HCT116 (cell line): ENCODE results near the gene NHSL1. TPM values are rescaled to one million over a fixed set of nuclear protein-coding genes. Genes with fewer than 3 reads are reported as not detected.

ENCODE experiments used
- ATAC-seq: fragments of 200-7000 bp; cut with Tn5 transposase; 2 replicates; pipeline ENCODE4 v1.9.1; 2020; ENCODE audit warnings: mild to moderate bottlenecking, moderate library complexity
- BruUV-seq: library from RNA; stranded (reverse); fragments of 400-500 nt; replicated peaks from 2 replicates; lab custom pipeline; 2021; lab: Mats Ljungman, UMichigan
- CTCF ChIA-PET: fragments of 300-600 bp; sonication (Branson Sonifier 250); formaldehyde crosslinking; loops from one replicate; lab custom pipeline; 2021; ENCODE audit warnings: antibody characterized with exemption; lab: Charles Lee
- POLR2A ChIA-PET: fragments of 300-600, 350-600 bp; sonication (Branson Sonifier 250); formaldehyde crosslinking; loops from one replicate; lab custom pipeline; 2021; ENCODE audit warnings: antibody characterized with exemption; lab: Charles Lee
- RAD21 ChIA-PET, 2 experiments: fragments of 300-600 bp; sonication (Branson Sonifier 250); formaldehyde crosslinking; loops; one replicate each; lab custom pipeline; 2023; ENCODE audit warnings: low total read pairs in 2 of 2; ENCODE audit not compliant: uncharacterized antibody in 2 of 2, unreplicated experiment in 2 of 2, low non-redundant PET in 1 of 2; lab: Charles Lee
- DNase-seq: peaks from one replicate; pipeline ENCODE4 v3.0.0-alpha.2; 2010; ENCODE audit warnings: low read depth, low spot score
- H2AFZ ChIP-seq: fragments of 200-600 bp; shearing (Covaris generic), sonication (generic); 2 replicates; pipeline ENCODE4 v1.6.1; 2017; ENCODE audit warnings: low read depth, mixed run types, mixed read lengths, antibody characterized with exemption, low read length; ENCODE audit not compliant: poor library complexity, severe bottlenecking
- H3K27ac ChIP-seq: 2 replicates; pipeline ENCODE4 v1.5.1; 2012; ENCODE audit warnings: low read depth, low read length
- H3K27me3 ChIP-seq: fragments of 200-600 bp; sonication (generic); 2 replicates; pipeline ENCODE4 v1.6.1; 2016; ENCODE audit warnings: mixed run types, low read length, mixed read lengths; ENCODE audit not compliant: insufficient read depth
- H3K36me3 ChIP-seq, 2 experiments: fragments of 200-500 bp in 1 of 2; fragments of 200-600 bp in 1 of 2; sonication (Bioruptor generic) in 1 of 2; sonication (generic) in 1 of 2; 2 replicates each; pipeline versions ENCODE4 v1.5.1 to v1.6.1; 2014 to 2016; ENCODE audit warnings: low read length in 2 of 2, inconsistent platforms in 1 of 2, mixed read lengths in 1 of 2, mixed run types in 1 of 2; ENCODE audit not compliant: insufficient read depth in 2 of 2, control insufficient read depth in 1 of 2
- H3K4me1 ChIP-seq, 2 experiments: fragments of 200-600 bp in 1 of 2; sonication (generic) in 1 of 2; 2 replicates each; pipeline versions ENCODE4 v1.5.1 to v1.6.1; 2012 to 2017; ENCODE audit warnings: low read length in 2 of 2, inconsistent platforms in 1 of 2, mild to moderate bottlenecking in 1 of 2, mixed read lengths in 1 of 2, mixed run types in 1 of 2, moderate library complexity in 1 of 2; ENCODE audit not compliant: insufficient read depth in 2 of 2, control insufficient read depth in 1 of 2
- H3K4me2 ChIP-seq: fragments of 200-600 bp; sonication (generic); 2 replicates; pipeline ENCODE4 v1.6.1; 2017; ENCODE audit warnings: mixed run types, low read length, mixed read lengths
- H3K4me3 ChIP-seq, 2 experiments: fragments of 200-600 bp in 1 of 2; sonication (generic) in 1 of 2; replicated peaks in 1 of 2; 2 replicates each; pipeline ENCODE4 v1.5.1; 2011 to 2016; ENCODE audit warnings: low read length in 2 of 2, control low read depth in 1 of 2, low read depth in 1 of 2, mild to moderate bottlenecking in 1 of 2, mixed read lengths in 1 of 2, mixed run types in 1 of 2
- H3K79me2 ChIP-seq: fragments of 200-600 bp; sonication (generic); 2 replicates; pipeline ENCODE4 v1.6.1; 2017; ENCODE audit warnings: mild to moderate bottlenecking, mixed run types, low read length, moderate library complexity, mixed read lengths; ENCODE audit not compliant: insufficient read depth
- H3K9ac ChIP-seq: fragments of 200-600 bp; sonication (generic); 2 replicates; pipeline ENCODE4 v1.6.1; 2016; ENCODE audit warnings: low read length, mixed read lengths
- H3K9me2 ChIP-seq: fragments of 200-600 bp; sonication (generic), shearing (Covaris generic); 2 replicates; pipeline ENCODE4 v1.6.1; 2017; ENCODE audit warnings: mixed run types, mild to moderate bottlenecking, moderate library complexity; ENCODE audit not compliant: insufficient read depth
- H3K9me3 ChIP-seq, 2 experiments: fragments of 200-500 bp in 1 of 2; fragments of 200-600 bp in 1 of 2; sonication (Bioruptor generic) in 1 of 2; sonication (generic) in 1 of 2; 2 replicates each; pipeline ENCODE4 v1.6.1; 2014 to 2017; ENCODE audit warnings: low read length in 2 of 2, mixed read lengths in 2 of 2, inconsistent platforms in 1 of 2, low read depth in 1 of 2, mild to moderate bottlenecking in 1 of 2, mixed run types in 1 of 2, moderate library complexity in 1 of 2; ENCODE audit not compliant: control insufficient read depth in 1 of 2, insufficient read depth in 1 of 2
- H4K20me1 ChIP-seq: fragments of 200-600 bp; sonication (generic), shearing (Covaris generic); 2 replicates; pipeline ENCODE4 v1.6.1; 2017; ENCODE audit warnings: mixed run types, mild to moderate bottlenecking, moderate library complexity; ENCODE audit not compliant: insufficient read depth
- CTCF ChIP-seq, 3 experiments: fragments of 200-600 bp in 1 of 3; sonication (generic) in 1 of 3; IDR thresholded peaks in 2 of 3; conservative IDR thresholded peaks in 1 of 3; 2 replicates each; pipeline ENCODE4 v1.5.1; 2012 to 2017; ENCODE audit warnings: low read depth in 2 of 3, low read length in 2 of 3, antibody characterized with exemption in 1 of 3, borderline replicate concordance in 1 of 3, control low read depth in 1 of 3, mild to moderate bottlenecking in 1 of 3, mixed read lengths in 1 of 3, mixed run types in 1 of 3, moderate library complexity in 1 of 3; ENCODE audit not compliant: insufficient read depth in 1 of 3
- EGR1 ChIP-seq: IDR thresholded peaks from 2 replicates; pipeline ENCODE4 v1.6.1; 2012; ENCODE audit warnings: low read depth
- SIN3A ChIP-seq: IDR thresholded peaks from 2 replicates; pipeline ENCODE4 v1.6.1; 2012; ENCODE audit warnings: low read depth
- TCF7L2 ChIP-seq: IDR thresholded peaks from 2 replicates; pipeline ENCODE4 v1.7.0; 2011; ENCODE audit warnings: borderline replicate concordance, inconsistent platforms; ENCODE audit not compliant: insufficient read depth, insufficient read length; ENCODE audit errors: extremely low read depth
- ZNF274 ChIP-seq: fragments of 200-500 bp; sonication (Bioruptor generic); IDR thresholded peaks from 2 replicates; pipeline ENCODE4 v1.6.1; 2014; ENCODE audit warnings: mild to moderate bottlenecking, low read depth, low read length, inconsistent platforms
- intact Hi-C: fragments of 100-400 bp; cut with micrococcal nuclease; formaldehyde crosslinking; loops from 2 replicates; pipeline ENCODE4 v1.10.0; 2022
- total RNA-seq: library from RNA; stranded (reverse); gene quantifications from one replicate; pipeline ENCODE4 v1.2.1, GENCODE V29; 2021; ENCODE audit not compliant: unreplicated experiment
- TF ChIP-seq, protein P1 (sequence below): IDR thresholded peaks from 2 replicates; pipeline ENCODE4 v1.6.1; 2012
- TF ChIP-seq, protein P2 (sequence below): IDR thresholded peaks from 2 replicates; pipeline ENCODE4 v1.6.1; 2012

NHSL1 gene
- total RNA-seq, 1 experiment from 2014 or later, result 15.4 TPM

DNA sequence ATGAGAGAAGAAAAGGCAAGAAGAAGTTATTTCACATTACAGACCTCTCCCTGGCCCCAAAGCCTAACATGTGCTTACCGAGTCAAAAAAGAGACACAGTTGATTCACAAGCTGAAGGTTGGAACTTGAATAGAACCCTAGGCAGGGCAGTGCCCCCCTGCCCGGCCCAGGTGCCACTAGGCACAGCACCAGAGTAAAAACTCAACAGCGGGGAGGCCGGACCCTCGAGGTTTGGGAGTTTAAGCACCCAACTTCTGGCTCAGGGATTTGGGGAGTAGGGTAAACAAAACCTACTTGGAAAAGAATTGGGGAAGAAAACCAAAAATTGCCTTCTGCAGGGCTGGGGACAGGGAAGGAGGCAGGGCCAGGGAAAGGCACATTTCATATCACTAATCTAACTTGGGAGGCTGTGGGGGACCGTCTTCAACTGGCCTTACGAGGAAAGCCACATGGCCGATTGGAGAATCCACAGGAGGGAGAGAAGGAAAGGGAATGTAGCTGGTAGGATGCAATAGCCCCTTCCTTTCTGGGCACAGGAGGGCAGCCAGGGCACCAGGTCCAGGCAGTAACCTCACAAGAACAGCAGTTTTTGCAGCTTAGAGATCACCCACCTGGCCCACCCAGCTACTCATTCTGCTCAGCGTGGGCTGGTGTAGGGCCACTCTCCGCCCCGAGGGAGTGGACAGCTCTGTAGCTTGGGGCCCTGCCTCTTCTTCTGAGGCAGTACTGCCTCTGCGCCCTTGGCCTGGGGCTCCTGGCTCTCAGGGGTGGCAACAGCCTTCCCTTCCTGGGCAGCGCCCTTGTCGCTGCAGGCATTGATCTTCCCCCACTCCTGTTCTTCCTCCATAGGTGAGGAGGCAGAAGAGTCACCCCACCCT lies 97.1 kb downstream of the NHSL1 start:
- no peaks in the 10 kb centered on the region; the same call in 1 of the 2 replicates for H3K9me2 ChIP-seq
- ChIA-PET RAD21 (interaction anchor here in 1 of 2 experiments (0.7 kb wide), 1 partner anchor 161 kb away, joined by 4 read pairs; no protein-coding TSS in a partner anchor), CTCF (no interaction called here), POLR2A (interaction anchor here (0.6 kb wide), 1 partner anchor 826 kb away, joined by 4 read pairs; no protein-coding TSS in a partner anchor)
- H3K4me3 ChIP-seq, result no peak overlapping the region
- H2AFZ ChIP-seq, result no peak overlapping the region
- H3K4me2 ChIP-seq, result no peak overlapping the region
- peaks cover 8 to 20% of the 10 kb centered on the region in 2 experiments; a peak in 3 of 4 replicates for H3K4me1 ChIP-seq
- H3K9me3 ChIP-seq, result no peaks in the 10 kb centered on the region
- TF ChIP-seq TCF7L2, result no peak
- TF ChIP-seq CTCF (IDR thresholded peaks at IDR 0.05 in 2 of 3, conservative IDR thresholded peaks at IDR 0.05 in 1 of 3; ENCODE audit: borderline replicate concordance in 1 of 3, insufficient read depth in 1 of 3, low read depth in 2 of 3, low read length in 2 of 3), result no peak
- TF ChIP-seq, protein P1, sequence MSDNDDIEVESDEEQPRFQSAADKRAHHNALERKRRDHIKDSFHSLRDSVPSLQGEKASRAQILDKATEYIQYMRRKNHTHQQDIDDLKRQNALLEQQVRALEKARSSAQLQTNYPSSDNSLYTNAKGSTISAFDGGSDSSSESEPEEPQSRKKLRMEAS, result no peak
- no peak for TF ChIP-seq ZNF274
- no peak for TF ChIP-seq SIN3A
- no peak for TF ChIP-seq EGR1
- TF ChIP-seq, protein P2, sequence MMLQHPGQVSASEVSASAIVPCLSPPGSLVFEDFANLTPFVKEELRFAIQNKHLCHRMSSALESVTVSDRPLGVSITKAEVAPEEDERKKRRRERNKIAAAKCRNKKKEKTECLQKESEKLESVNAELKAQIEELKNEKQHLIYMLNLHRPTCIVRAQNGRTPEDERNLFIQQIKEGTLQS, result no peak
- intact Hi-C loops, result no loop called here
- no peaks in the 10 kb centered on the region; the same call in 1 of the 2 replicates for H3K79me2 ChIP-seq
- DNase-seq (no peak), ATAC-seq (no peak)
- no peaks in the 10 kb centered on the region for H3K27me3 ChIP-seq
- BruUV-seq, result no TSS peak
- H3K27ac ChIP-seq, result no peak overlapping the region
- H3K36me3 ChIP-seq, result peaks cover 8 to 14% of the 10 kb centered on the region in 2 experiments; a peak in 3 of 4 replicates
- H4K20me1 ChIP-seq, result no peaks in the 10 kb centered on the region
- H3K9ac ChIP-seq, result no peak overlapping the region
